ENCODE measurements around the gene TOM1L2. TPM values are rescaled to one million over a fixed set of nuclear protein-coding genes. Genes with fewer than 3 reads are reported as not detected.

Gene TOM1L2
- polyA plus RNA-seq, 1 donor from 2014 or later: 40.9 TPM

DNA sequence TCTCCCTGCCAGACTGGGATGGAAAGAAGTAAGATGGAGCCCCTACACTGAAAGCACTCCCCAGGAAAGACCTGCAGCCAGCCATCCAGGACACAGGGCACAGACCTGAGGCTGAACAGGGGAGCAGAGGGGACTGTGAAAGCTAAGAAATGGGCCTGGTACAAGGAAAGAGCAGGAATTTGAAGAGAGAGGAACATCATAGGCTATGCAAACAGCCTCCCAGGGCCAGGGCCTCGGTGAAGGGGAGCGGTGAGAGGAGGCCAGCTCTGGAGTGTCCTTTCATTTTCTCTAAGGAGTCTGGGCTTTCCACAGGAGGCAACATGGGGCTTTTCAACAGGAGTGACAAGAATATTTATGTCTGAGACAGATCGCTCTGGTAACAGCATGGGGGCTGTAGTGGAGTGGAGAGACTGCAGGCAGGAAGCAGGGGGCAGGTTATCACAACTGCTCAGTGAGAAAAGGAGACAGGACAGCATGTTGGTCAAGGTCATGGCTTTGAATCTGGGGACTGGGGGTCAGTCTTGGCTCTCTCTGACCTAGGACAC lies 50.1 kb downstream of the TOM1L2 start:
- Histone ChIP-seq H3K27ac (ENCODE audit: low read length) (peak overlapping the region; percentile 79), H3K4me3 (ENCODE audit: low read length) (peak overlapping the region; percentile 41), H3K27me3 (ENCODE audit: insufficient read depth, low read depth, low read length) (no peaks in the 10 kb centered on the region), H3K9me2 (ENCODE audit: insufficient read depth, low read length) (no peaks in the 10 kb centered on the region), H4K20me1 (ENCODE audit: insufficient read depth) (no peaks in the 10 kb centered on the region), H2AFZ (ENCODE audit: low read depth, low read length) (no peak overlapping the region), H3K36me3 (ENCODE audit: insufficient read depth, low read length) (no peaks in the 10 kb centered on the region), H3K9ac (ENCODE audit: low read length) (peak overlapping the region; percentile 50), H3K9me3 (ENCODE audit: low read length) (no peaks in the 10 kb centered on the region), H3F3A (ENCODE audit: insufficient read depth, low read length, poor library complexity, severe bottlenecking) (no peaks in the 10 kb centered on the region), H3K4me2 (ENCODE audit: low read length) (peak overlapping the region; percentile 21), H3K79me2 (replicated peaks; ENCODE audit: insufficient read depth, low read length) (peaks cover 15% of the 10 kb centered on the region)
- TF ChIP-seq REST (IDR thresholded peaks at IDR 0.05; ENCODE audit: borderline replicate concordance) (peak; percentile 23), MXI1 (conservative IDR thresholded peaks at IDR 0.05; ENCODE audit: poor library complexity, severe bottlenecking) (no peak), EZH2 (IDR thresholded peaks at IDR 0.05; ENCODE audit: borderline replicate concordance, insufficient read depth, low read length, poor library complexity, severe bottlenecking) (no peak), CTCF (IDR thresholded peaks at IDR 0.05; ENCODE audit: poor library complexity, severe bottlenecking) (peak; percentile 38), POLR2AphosphoS5 (IDR thresholded peaks at IDR 0.05) (no peak), SMC3 (conservative IDR thresholded peaks at IDR 0.05; ENCODE audit: poor library complexity) (peak; percentile 45), EP300 (conservative IDR thresholded peaks at IDR 0.05; ENCODE audit: poor library complexity, severe bottlenecking) (peak; percentile 55), RAD21 (conservative IDR thresholded peaks at IDR 0.05) (peak; percentile 56), TAF1 (IDR thresholded peaks at IDR 0.05; ENCODE audit: low read depth) (no peak)

DNA sequence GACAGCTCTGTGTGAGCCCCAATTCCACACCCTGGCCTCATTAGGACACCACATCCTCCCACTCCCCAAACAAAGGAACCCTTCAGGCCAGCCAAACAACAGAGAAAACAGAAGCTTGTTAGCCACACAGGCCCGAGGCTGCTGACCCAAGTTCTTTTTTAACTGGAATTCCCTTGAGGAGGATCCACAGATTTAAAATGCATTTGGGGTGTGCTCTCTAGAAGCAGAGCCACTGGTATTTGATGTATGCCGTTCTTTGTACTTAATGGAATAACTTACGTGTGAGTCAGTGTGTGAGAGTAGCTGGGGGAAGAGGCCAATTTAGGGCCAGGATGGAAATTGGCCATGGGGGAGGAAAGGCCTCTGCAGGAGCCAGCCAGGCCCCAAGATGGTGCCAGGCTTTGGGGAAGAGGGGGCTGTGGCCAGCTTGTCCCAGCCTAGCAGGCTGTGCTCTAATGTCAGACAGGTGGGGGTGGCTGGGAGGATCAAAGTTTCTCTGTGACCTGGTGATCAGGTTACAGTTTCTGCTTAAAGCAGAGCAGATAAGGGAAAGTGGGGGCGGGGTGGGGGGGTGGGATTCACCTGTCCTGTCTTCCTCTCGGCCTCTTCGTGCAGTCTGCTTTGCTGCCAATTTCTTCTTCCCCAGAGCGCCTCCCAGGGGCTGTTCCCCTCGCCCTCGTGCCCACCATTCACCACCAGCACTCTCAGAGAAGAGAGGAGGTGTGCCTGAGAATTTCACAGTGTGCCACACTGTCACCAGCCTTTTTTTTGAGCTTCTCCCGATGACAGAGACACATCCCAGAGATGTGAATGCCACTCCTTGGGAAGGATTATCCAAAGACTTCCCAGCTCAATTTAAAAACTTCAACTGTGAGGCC lies 50.8 kb downstream of the TOM1L2 start:
- Histone ChIP-seq H4K20me1 (ENCODE audit: insufficient read depth) (no peaks in the 10 kb centered on the region), H3K9me3 (ENCODE audit: low read length) (no peaks in the 10 kb centered on the region), H3K36me3 (ENCODE audit: insufficient read depth, low read length) (no peaks in the 10 kb centered on the region), H3K27ac (ENCODE audit: low read length) (peak overlapping the region; percentile 79), H3K9ac (ENCODE audit: low read length) (peak overlapping the region; percentile 50), H3K4me2 (ENCODE audit: low read length) (no peak overlapping the region), H3K27me3 (ENCODE audit: insufficient read depth, low read depth, low read length) (no peaks in the 10 kb centered on the region), H3F3A (ENCODE audit: insufficient read depth, low read length, poor library complexity, severe bottlenecking) (no peaks in the 10 kb centered on the region), H3K4me3 (ENCODE audit: low read length) (peak overlapping the region; percentile 41), H3K9me2 (ENCODE audit: insufficient read depth, low read length) (no peaks in the 10 kb centered on the region), H3K79me2 (replicated peaks; ENCODE audit: insufficient read depth, low read length) (peaks cover 16% of the 10 kb centered on the region), H2AFZ (ENCODE audit: low read depth, low read length) (no peak overlapping the region)
- TF ChIP-seq CTCF (IDR thresholded peaks at IDR 0.05; ENCODE audit: poor library complexity, severe bottlenecking) (no peak), EP300 (conservative IDR thresholded peaks at IDR 0.05; ENCODE audit: poor library complexity, severe bottlenecking) (no peak), RAD21 (conservative IDR thresholded peaks at IDR 0.05) (no peak), REST (IDR thresholded peaks at IDR 0.05; ENCODE audit: borderline replicate concordance) (no peak), POLR2AphosphoS5 (IDR thresholded peaks at IDR 0.05) (no peak), MXI1 (conservative IDR thresholded peaks at IDR 0.05; ENCODE audit: poor library complexity, severe bottlenecking) (no peak), TAF1 (IDR thresholded peaks at IDR 0.05; ENCODE audit: low read depth) (no peak), SMC3 (conservative IDR thresholded peaks at IDR 0.05; ENCODE audit: poor library complexity) (no peak)

All from neural cell (in vitro differentiated cells).